DOHH2 (cell line): ENCODE data around the gene METTL21C.

ENCODE experiments used
- H3F3A ChIP-seq: fragments of 200-600 bp; sonication (generic), shearing (Covaris generic); 2 replicates; pipeline ENCODE4 v1.6.0; 2016; ENCODE audit warnings: antibody characterized with exemption, mild to moderate bottlenecking; ENCODE audit not compliant: control insufficient read depth, insufficient read depth
- H3K27ac ChIP-seq: fragments of 200-600 bp; sonication (generic); 2 replicates; pipeline ENCODE4 v1.5.1; 2014; ENCODE audit warnings: low read depth, mild to moderate bottlenecking, low read length, moderate library complexity
- H3K27me3 ChIP-seq: fragments of 200-600 bp; sonication (generic); 2 replicates; pipeline ENCODE4 v1.6.1; 2014; ENCODE audit warnings: mild to moderate bottlenecking, low read length, mixed read lengths; ENCODE audit not compliant: control insufficient read depth
- H3K36me3 ChIP-seq: fragments of 200-600 bp; sonication (generic); 2 replicates; pipeline ENCODE4 v1.6.1; 2014; ENCODE audit warnings: mild to moderate bottlenecking, low read length, moderate library complexity, mixed read lengths; ENCODE audit not compliant: control insufficient read depth
- H3K4me1 ChIP-seq: fragments of 200-600 bp; sonication (generic); 2 replicates; pipeline ENCODE4 v1.6.1; 2014; ENCODE audit warnings: mild to moderate bottlenecking, low read length, mixed read lengths; ENCODE audit not compliant: control insufficient read depth
- H3K4me2 ChIP-seq: fragments of 200-600 bp; sonication (generic); 2 replicates; pipeline ENCODE4 v1.6.0; 2014; ENCODE audit warnings: mild to moderate bottlenecking, low read length, moderate library complexity
- H3K4me3 ChIP-seq: fragments of 200-600 bp; sonication (generic); 2 replicates; pipeline ENCODE4 v1.5.1; 2014; ENCODE audit warnings: mild to moderate bottlenecking, low read length, mixed read lengths
- H3K79me2 ChIP-seq: fragments of 200-600 bp; sonication (generic); 2 replicates; pipeline ENCODE4 v1.6.1; 2014; ENCODE audit warnings: mild to moderate bottlenecking, low read length, mixed read lengths; ENCODE audit not compliant: control insufficient read depth
- H3K9me2 ChIP-seq: fragments of 200-600 bp; sonication (generic); replicated peaks from 2 replicates; pipeline ENCODE4 v1.6.1; 2014; ENCODE audit warnings: mild to moderate bottlenecking, low read length, mixed read lengths; ENCODE audit not compliant: control insufficient read depth
- H3K9me3 ChIP-seq: fragments of 200-600 bp; sonication (generic); 2 replicates; pipeline ENCODE4 v1.6.1; 2014; ENCODE audit warnings: antibody characterized with exemption, low read length, mixed read lengths; ENCODE audit not compliant: control insufficient read depth, insufficient read depth
- H4K20me1 ChIP-seq: fragments of 200-600 bp; sonication (generic); 2 replicates; pipeline ENCODE4 v1.6.0; 2014; ENCODE audit warnings: low read depth, mild to moderate bottlenecking, antibody characterized with exemption, low read length, moderate library complexity; ENCODE audit not compliant: control insufficient read depth, insufficient read depth
- CTCF ChIP-seq: fragments of 200-600 bp; sonication (generic); IDR thresholded peaks from one replicate; pipeline ENCODE4 v1.5.1; 2014; ENCODE audit warnings: antibody characterized with exemption, mild to moderate bottlenecking, low read depth, low read length; ENCODE audit not compliant: poor library complexity, severe bottlenecking
- EZH2phosphoT487 ChIP-seq: fragments of 200-600 bp; sonication (generic); IDR thresholded peaks from 2 replicates; pipeline ENCODE4 v1.6.1; 2017; ENCODE audit warnings: borderline replicate concordance, mild to moderate bottlenecking, antibody characterized with exemption, low read length, moderate library complexity, mixed read lengths

METTL21C gene

GRCh38 chr13:102703726-102704035, 8.8 kb upstream of the METTL21C start:
- Histone ChIP-seq H3K4me1 (no peaks in the 10 kb centered on the region), H3K9me2 (no peaks in the 10 kb centered on the region), H3K4me3 (no peak overlapping the region), H3K27me3 (no peaks in the 10 kb centered on the region), H3K36me3 (no peaks in the 10 kb centered on the region), H3K4me2 (no peak overlapping the region), H3K79me2 (no peaks in the 10 kb centered on the region), H3F3A (no peaks in the 10 kb centered on the region), H4K20me1 (no peaks in the 10 kb centered on the region), H3K27ac (no peak overlapping the region), H3K9me3 (no peaks in the 10 kb centered on the region)
- TF ChIP-seq CTCF (no peak), EZH2phosphoT487 (no peak)

DNA sequence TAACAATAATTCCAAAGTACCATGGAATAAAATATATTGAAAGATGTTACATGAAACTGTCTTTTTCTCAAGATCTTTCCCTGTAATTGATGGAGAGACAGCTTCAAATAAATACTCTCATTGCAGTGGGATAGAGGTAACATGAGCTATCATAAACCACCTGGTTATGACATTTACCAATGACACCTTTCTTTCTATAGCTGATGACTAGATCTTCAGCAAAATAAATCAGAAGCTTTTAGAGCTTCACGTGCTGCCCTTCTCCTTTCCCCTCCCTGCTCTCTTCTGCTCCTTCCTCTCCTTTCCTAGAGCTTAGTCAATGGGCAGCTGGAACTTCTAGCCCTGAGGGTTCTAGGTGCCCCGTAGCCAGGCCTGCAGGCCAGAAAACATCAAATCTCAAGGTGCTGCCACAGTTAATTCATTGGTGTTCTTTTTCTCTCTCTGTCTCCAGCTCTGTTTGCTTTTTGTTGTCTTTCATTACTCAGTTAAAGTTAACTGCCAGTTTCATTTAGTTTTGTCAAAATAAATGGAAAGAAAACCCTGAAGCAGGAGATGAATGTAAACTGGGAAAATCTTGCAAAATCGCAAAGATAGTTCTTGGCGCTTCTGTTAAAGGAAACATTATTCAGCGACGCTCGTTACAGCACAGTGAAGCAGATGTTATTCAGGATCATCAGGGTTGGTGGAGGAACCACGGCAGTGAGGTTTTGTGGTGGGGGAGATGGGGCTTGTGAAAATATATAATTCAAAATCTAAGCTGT, 8.3 kb upstream of the METTL21C start:
- Histone ChIP-seq H3F3A (no peaks in the 10 kb centered on the region), H3K4me1 (no peaks in the 10 kb centered on the region), H3K79me2 (no peaks in the 10 kb centered on the region), H3K9me3 (no peaks in the 10 kb centered on the region), H3K4me2 (no peak overlapping the region), H4K20me1 (no peaks in the 10 kb centered on the region), H3K36me3 (no peaks in the 10 kb centered on the region), H3K27me3 (no peaks in the 10 kb centered on the region), H3K27ac (no peak overlapping the region), H3K4me3 (no peak overlapping the region), H3K9me2 (no peaks in the 10 kb centered on the region)
- TF ChIP-seq CTCF: no peak
- no peak for TF ChIP-seq EZH2phosphoT487

DNA sequence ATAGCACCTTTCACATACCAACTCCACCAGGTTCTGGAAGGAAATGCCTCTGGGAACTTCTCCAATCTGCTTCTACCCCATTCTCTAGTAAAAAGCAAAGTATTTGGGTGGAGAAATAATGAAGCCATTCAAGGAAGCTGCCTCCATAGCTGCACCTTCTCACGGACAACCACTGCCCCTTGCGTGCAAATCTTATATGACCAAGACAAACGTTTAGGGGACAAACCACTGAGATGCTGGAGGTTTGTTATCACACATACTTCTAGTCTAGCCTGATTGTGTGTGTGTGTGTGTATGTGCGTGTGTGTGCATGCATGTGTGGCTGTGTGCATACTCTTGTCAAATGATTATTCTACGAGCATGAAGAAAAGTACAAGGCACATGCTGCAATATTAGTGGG, 6.5 kb upstream of the METTL21C start:
- Histone ChIP-seq H3K4me1 (no peaks in the 10 kb centered on the region), H3K4me2 (no peak overlapping the region), H3F3A (no peaks in the 10 kb centered on the region), H3K27ac (no peak overlapping the region), H3K9me3 (no peaks in the 10 kb centered on the region), H3K9me2 (no peaks in the 10 kb centered on the region), H3K36me3 (no peaks in the 10 kb centered on the region), H3K4me3 (no peak overlapping the region), H3K27me3 (no peaks in the 10 kb centered on the region), H3K79me2 (no peaks in the 10 kb centered on the region), H4K20me1 (no peaks in the 10 kb centered on the region)
- TF ChIP-seq EZH2phosphoT487 (no peak), CTCF (no peak)
